Uterus (tissue), 2 donors: ENCODE data around the gene NUMA1.

ENCODE experiments used
- CTCF ChIP-seq, 4 experiments: fragments of 200-600 bp in 2 of 4; fragments of 450-650 bp in 2 of 4; sonication (generic) in 2 of 4; IDR thresholded peaks; one replicate each; pipeline ENCODE4 v1.5.1; 2016 to 2019; ENCODE audit warnings: antibody characterized with exemption in 4 of 4, mild to moderate bottlenecking in 2 of 4, moderate library complexity in 1 of 4
- POLR2A ChIP-seq, 2 donors: fragments of 450-650 bp; IDR thresholded peaks; one replicate each; pipeline ENCODE4 v1.6.1; 2016; ENCODE audit warnings: antibody characterized with exemption in 2 of 2, mild to moderate bottlenecking in 1 of 2, moderate library complexity in 1 of 2

GRCh38 chr11:71986131-71986530 lies 94.2 kb downstream of the NUMA1 start:
- TF ChIP-seq CTCF (IDR thresholded peaks at IDR 0.05) (no peak), POLR2A (IDR thresholded peaks at IDR 0.05) (no peak)
